HG03103 (cell line): ENCODE data around the gene ADRA2A.

Experiments
- ATAC-seq: cut with Tn5 transposase; IDR thresholded peaks from one replicate; pipeline ENCODE4 v1.9.1; 2021; ENCODE audit warnings: low read depth; ENCODE audit not compliant: unreplicated experiment

Gene ADRA2A

GRCh38 chr10:111130471-111130870 is 53.6 kb downstream of the ADRA2A start:
- no peak for ATAC-seq
